IMR-90 (cell line): ENCODE measurements around the gene DNAH9. TPM values are rescaled to one million over a fixed set of nuclear protein-coding genes. Genes with fewer than 3 reads are reported as not detected.

ENCODE experiments used
- ATAC-seq: fragments of 200-7000 bp; cut with Tn5 transposase; 2 replicates; pipeline ENCODE4 v1.9.1; 2020; ENCODE audit warnings: low read depth, mild to moderate bottlenecking, moderate library complexity
- BruUV-seq: library from RNA; stranded (reverse); fragments of 400-500 nt; replicated peaks from 2 replicates; lab custom pipeline; 2021; lab: Mats Ljungman, UMichigan
- CTCF ChIA-PET: fragments of 300-600 bp; formaldehyde crosslinking; extraction: SDS; loops from one replicate; lab custom pipeline; 2021; ENCODE audit warnings: antibody characterized with exemption; lab: Yijun Ruan, JAX
- POLR2A ChIA-PET: fragments of 300-600 bp; sonication (Branson Sonifier 250); formaldehyde crosslinking; loops from one replicate; lab custom pipeline; 2022; ENCODE audit warnings: antibody characterized with exemption; ENCODE audit not compliant: unreplicated experiment; lab: Charles Lee
- DNase-seq: peaks from one replicate; pipeline ENCODE4 v3.0.0; 2013
- H2AFZ ChIP-seq: replicated peaks from 2 replicates; pipeline ENCODE3; 2013; ENCODE audit warnings: low read length, mild to moderate bottlenecking; ENCODE audit not compliant: poor library complexity
- H2AK5ac ChIP-seq: 2 replicates; pipeline ENCODE4 v1.6.1; 2013; ENCODE audit warnings: low read depth, low read length, inconsistent platforms
- H2AK9ac ChIP-seq: replicated peaks from 2 replicates; pipeline ENCODE3; 2013; ENCODE audit warnings: mild to moderate bottlenecking, low read depth, low read length, moderate library complexity; ENCODE audit not compliant: poor library complexity
- H2BK120ac ChIP-seq: 2 replicates; pipeline ENCODE4 v1.6.1; 2013; ENCODE audit warnings: low read depth, low read length, inconsistent platforms
- H2BK15ac ChIP-seq: 3 replicates; pipeline ENCODE4 v1.6.1; 2013; ENCODE audit warnings: low read depth, low read length, inconsistent platforms
- H2BK20ac ChIP-seq: 2 replicates; pipeline ENCODE4 v1.6.1; 2013; ENCODE audit warnings: low read depth, mild to moderate bottlenecking, inconsistent platforms, low read length, moderate library complexity
- H2BK5ac ChIP-seq: 2 replicates; pipeline ENCODE4 v1.6.1; 2013; ENCODE audit warnings: mild to moderate bottlenecking, low read depth, low read length, inconsistent platforms; ENCODE audit not compliant: poor library complexity, severe bottlenecking
- H3K14ac ChIP-seq: replicated peaks from 2 replicates; pipeline ENCODE4 v1.6.1; 2013; ENCODE audit warnings: low read depth, low read length, inconsistent platforms
- H3K18ac ChIP-seq: 2 replicates; pipeline ENCODE4 v1.6.1; 2013; ENCODE audit warnings: low read depth, low read length, control low read depth
- H3K23ac ChIP-seq: 2 replicates; pipeline ENCODE4 v1.6.1; 2013; ENCODE audit warnings: low read depth, low read length, inconsistent platforms
- H3K27ac ChIP-seq: 2 replicates; pipeline ENCODE4 v1.5.1; 2013; ENCODE audit warnings: mild to moderate bottlenecking, control low read depth, low read length; ENCODE audit not compliant: insufficient read depth
- H3K27me3 ChIP-seq: 2 replicates; pipeline ENCODE4 v1.6.1; 2013; ENCODE audit warnings: low read length; ENCODE audit not compliant: control insufficient read depth, insufficient read depth
- H3K36me3 ChIP-seq: 2 replicates; pipeline ENCODE4 v1.6.1; 2013; ENCODE audit warnings: low read length, mixed read lengths; ENCODE audit not compliant: control insufficient read depth, insufficient read depth
- H3K4ac ChIP-seq: 2 replicates; pipeline ENCODE4 v1.6.1; 2013; ENCODE audit warnings: low read depth, low read length, inconsistent platforms
- H3K4me1 ChIP-seq: 2 replicates; pipeline ENCODE4 v1.6.1; 2013; ENCODE audit warnings: low read length, mixed read lengths; ENCODE audit not compliant: control insufficient read depth, insufficient read depth
- H3K4me2 ChIP-seq: 2 replicates; pipeline ENCODE4 v1.6.1; 2013; ENCODE audit warnings: low read depth, mild to moderate bottlenecking, control low read depth, low read length, moderate library complexity
- H3K4me3 ChIP-seq: 2 replicates; pipeline ENCODE4 v1.5.1; 2013; ENCODE audit warnings: low read depth, mild to moderate bottlenecking, control low read depth, low read length, moderate library complexity; ENCODE audit not compliant: insufficient read depth
- H3K56ac ChIP-seq: 2 replicates; pipeline ENCODE4 v1.6.1; 2013; ENCODE audit warnings: low read length, inconsistent platforms; ENCODE audit not compliant: insufficient read depth; ENCODE audit errors: extremely low read depth
- H3K79me1 ChIP-seq, 2 experiments: 2 replicates each; pipeline ENCODE4 v1.6.1; 2013; ENCODE audit warnings: low read length in 2 of 2, inconsistent platforms in 1 of 2, low read depth in 1 of 2
- H3K9ac ChIP-seq: 2 replicates; pipeline ENCODE4 v1.6.1; 2013; ENCODE audit warnings: low read depth, low read length, control low read depth
- H3K9me1 ChIP-seq: 2 replicates; pipeline ENCODE4 v1.6.1; 2013; ENCODE audit warnings: low read length, inconsistent platforms; ENCODE audit not compliant: insufficient read depth
- H3K9me3 ChIP-seq: 2 replicates; pipeline ENCODE4 v1.6.1; 2013; ENCODE audit warnings: low read length; ENCODE audit not compliant: control insufficient read depth, insufficient read depth
- H4K20me1 ChIP-seq: 2 replicates; pipeline ENCODE4 v1.6.1; 2013; ENCODE audit warnings: low read length, inconsistent platforms; ENCODE audit not compliant: insufficient read depth
- H4K5ac ChIP-seq: 2 replicates; pipeline ENCODE4 v1.6.1; 2013; ENCODE audit warnings: mild to moderate bottlenecking, low read depth, low read length, control low read depth
- H4K8ac ChIP-seq, 2 experiments: 2 replicates each; pipeline ENCODE4 v1.6.1; 2013; ENCODE audit warnings: low read depth in 2 of 2, low read length in 2 of 2, control low read depth in 1 of 2, inconsistent platforms in 1 of 2
- H4K91ac ChIP-seq: 2 replicates; pipeline ENCODE4 v1.6.1; 2013; ENCODE audit warnings: low read depth, low read length, inconsistent platforms; ENCODE audit not compliant: insufficient read depth
- BHLHE40 ChIP-seq: fragments of 150-350 bp; IDR thresholded peaks from 2 replicates; pipeline ENCODE4 v1.6.1; 2016; ENCODE audit warnings: mild to moderate bottlenecking, low read depth, low read length
- CEBPB ChIP-seq: IDR thresholded peaks from 2 replicates; pipeline ENCODE4 v1.6.1; 2012; ENCODE audit warnings: low read depth, low read length, improper control_type of control experiment
- CHD1 ChIP-seq: IDR thresholded peaks from 2 replicates; pipeline ENCODE4 v1.6.1; 2012; ENCODE audit warnings: low read depth, low read length, improper control_type of control experiment
- ELK1 ChIP-seq: fragments of 150-350 bp; IDR thresholded peaks from 2 replicates; pipeline ENCODE4 v1.6.1; 2016; ENCODE audit warnings: low read depth, mild to moderate bottlenecking, low read length, moderate library complexity, borderline replicate concordance
- FOS ChIP-seq: fragments of 150-350 bp; IDR thresholded peaks from 2 replicates; pipeline ENCODE4 v1.6.1; 2016; ENCODE audit warnings: low read depth, low read length
- MAFK ChIP-seq: IDR thresholded peaks from 2 replicates; pipeline ENCODE4 v1.6.1; 2012; ENCODE audit warnings: low read depth, low read length, improper control_type of control experiment
- MAZ ChIP-seq: IDR thresholded peaks from 2 replicates; pipeline ENCODE4 v1.6.1; 2012; ENCODE audit warnings: low read depth, mild to moderate bottlenecking, low read length, improper control_type of control experiment, moderate library complexity, borderline replicate concordance
- MXI1 ChIP-seq: IDR thresholded peaks from 2 replicates; pipeline ENCODE4 v1.6.1; 2012; ENCODE audit warnings: low read depth, mild to moderate bottlenecking, low read length, moderate library complexity, borderline replicate concordance
- RAD21 ChIP-seq: IDR thresholded peaks from 2 replicates; pipeline ENCODE4 v1.6.1; 2012; ENCODE audit warnings: low read length, improper control_type of control experiment
- RCOR1 ChIP-seq: IDR thresholded peaks from 2 replicates; pipeline ENCODE4 v1.6.1; 2012; ENCODE audit warnings: mild to moderate bottlenecking, low read length, improper control_type of control experiment; ENCODE audit not compliant: insufficient replicate concordance
- RFX5 ChIP-seq: IDR thresholded peaks from 2 replicates; pipeline ENCODE4 v1.8.0; 2012; ENCODE audit warnings: low read depth, mild to moderate bottlenecking, low read length, moderate library complexity
- WGBS, 2 experiments: methylation state at CpG; one replicate each; pipeline versions ENCODE4 v1.1.5 to v1.1.7; 2013; ENCODE audit warnings: missing lambda C conversion rate in 2 of 2; ENCODE audit not compliant: insufficient read length in 1 of 2; ENCODE audit errors: extremely low coverage in 2 of 2; 5-methylcytosine and 5-hydroxymethylcytosine counted together
- dilution Hi-C: fragments of 300-500 bp; cut with HindIII; formaldehyde crosslinking; loops from one replicate; pipeline ENCODE4 v1.14.3; 2018; ENCODE audit warnings: low sequenced_read_pairs; ENCODE audit not compliant: unreplicated experiment
- in situ Hi-C: fragments of 300-500 bp; cut with MboI; formaldehyde crosslinking; loops from 3 replicates; pipeline ENCODE4 v1.14.3; 2019; ENCODE audit warnings: low sequenced_read_pairs, inconsistent platforms, mixed read lengths
- intact Hi-C: fragments of 100-400 bp; cut with micrococcal nuclease; formaldehyde crosslinking; loops from 2 replicates; pipeline ENCODE4 v1.10.0; 2022
- polyA plus RNA-seq, 3 experiments: library from polyadenylated mRNA; depleted of rRNA; stranded (reverse); fragments of >200 nt; gene quantifications; 2 replicates each; pipeline ENCODE4 v1.2.3, GENCODE V29; 2012; ENCODE audit warnings: low replicate concordance in 1 of 3
- total RNA-seq: library from RNA; depleted of rRNA; stranded (reverse); fragments of >200 nt; gene quantifications from 2 replicates; pipeline ENCODE4 v1.2.3, GENCODE V29; 2012
- TF ChIP-seq, protein P1 (sequence below): conservative IDR thresholded peaks from 2 replicates; pipeline ENCODE4 v1.5.1; 2012; ENCODE audit warnings: mild to moderate bottlenecking, low read depth, low read length, improper control_type of control experiment
- TF ChIP-seq, protein P2 (sequence below): fragments of 150-350 bp; IDR thresholded peaks from 2 replicates; pipeline ENCODE4 v1.6.1; 2017; ENCODE audit warnings: mild to moderate bottlenecking, antibody characterized with exemption, low read length, low read depth

DNAH9 gene
- total and polyA plus RNA-seq, 2 of the 4 experiments (the other 2 are of a cell fraction): not detected

- TF ChIP-seq, protein P1, sequence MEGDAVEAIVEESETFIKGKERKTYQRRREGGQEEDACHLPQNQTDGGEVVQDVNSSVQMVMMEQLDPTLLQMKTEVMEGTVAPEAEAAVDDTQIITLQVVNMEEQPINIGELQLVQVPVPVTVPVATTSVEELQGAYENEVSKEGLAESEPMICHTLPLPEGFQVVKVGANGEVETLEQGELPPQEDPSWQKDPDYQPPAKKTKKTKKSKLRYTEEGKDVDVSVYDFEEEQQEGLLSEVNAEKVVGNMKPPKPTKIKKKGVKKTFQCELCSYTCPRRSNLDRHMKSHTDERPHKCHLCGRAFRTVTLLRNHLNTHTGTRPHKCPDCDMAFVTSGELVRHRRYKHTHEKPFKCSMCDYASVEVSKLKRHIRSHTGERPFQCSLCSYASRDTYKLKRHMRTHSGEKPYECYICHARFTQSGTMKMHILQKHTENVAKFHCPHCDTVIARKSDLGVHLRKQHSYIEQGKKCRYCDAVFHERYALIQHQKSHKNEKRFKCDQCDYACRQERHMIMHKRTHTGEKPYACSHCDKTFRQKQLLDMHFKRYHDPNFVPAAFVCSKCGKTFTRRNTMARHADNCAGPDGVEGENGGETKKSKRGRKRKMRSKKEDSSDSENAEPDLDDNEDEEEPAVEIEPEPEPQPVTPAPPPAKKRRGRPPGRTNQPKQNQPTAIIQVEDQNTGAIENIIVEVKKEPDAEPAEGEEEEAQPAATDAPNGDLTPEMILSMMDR: no peak
- TF ChIP-seq BHLHE40: no peak
These were observed 47.8 kb upstream of the DNAH9 start (continued) for GRCh38 chr17:11550431-11550830.

DNA sequence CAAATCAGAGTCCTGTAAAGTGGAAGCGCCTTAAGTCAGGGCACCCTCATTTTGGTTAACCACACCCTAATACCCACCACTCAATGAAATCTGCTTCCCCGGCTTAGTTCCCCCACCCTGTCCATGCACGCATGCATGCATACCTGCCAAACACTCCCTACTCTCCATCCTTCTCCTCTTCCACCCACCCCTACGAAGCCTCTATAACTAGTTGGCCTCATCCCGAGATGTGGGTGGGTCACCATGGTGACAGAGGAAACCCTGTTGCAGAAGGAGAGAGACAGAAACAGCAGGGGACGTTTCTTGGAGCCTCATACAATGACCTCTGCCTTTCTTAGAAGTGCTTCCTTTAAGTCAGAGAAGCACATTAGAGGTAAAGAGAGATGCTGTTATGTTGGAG is 46.8 kb upstream of the DNAH9 start:
- no peak for DNase-seq
- intact Hi-C loops: no loop called here
- Histone ChIP-seq H4K91ac (no peak overlapping the region), H3K56ac (no peak overlapping the region), H4K20me1 (no peaks in the 10 kb centered on the region), H3K79me1 (no peaks in the 10 kb centered on the region), H3K4me1 (no peaks in the 10 kb centered on the region), H3K36me3 (no peaks in the 10 kb centered on the region), H2BK120ac (no peak overlapping the region), H3K14ac (no peak overlapping the region), H3K27ac (no peak overlapping the region), H3K9ac (no peak overlapping the region), H4K5ac (no peak overlapping the region), H2BK15ac (no peak overlapping the region), H3K9me1 (no peaks in the 10 kb centered on the region), H2BK5ac (no peak overlapping the region), H3K4ac (no peak overlapping the region), H2BK20ac (no peak overlapping the region), H3K9me3 (peaks cover 35% of the 10 kb centered on the region), H2AFZ (no peak overlapping the region), H3K27me3 (no peaks in the 10 kb centered on the region), H3K4me3 (no peak overlapping the region), H2AK9ac (no peak overlapping the region), H3K4me2 (no peak overlapping the region), H3K23ac (no peak overlapping the region), H4K8ac (no peak overlapping the region), H2AK5ac (no peak overlapping the region), H3K18ac (no peak overlapping the region)
- no CpG with 5 or more reads among the region's 6 CpGs for WGBS, 2 experiments
- ChIA-PET CTCF (no interaction called here), POLR2A (no interaction called here)
- no peak for ATAC-seq
- no TSS peak for BruUV-seq
- dilution Hi-C loops: no loop called here
- in situ Hi-C loops: no loop called here
- TF ChIP-seq, protein P2, sequence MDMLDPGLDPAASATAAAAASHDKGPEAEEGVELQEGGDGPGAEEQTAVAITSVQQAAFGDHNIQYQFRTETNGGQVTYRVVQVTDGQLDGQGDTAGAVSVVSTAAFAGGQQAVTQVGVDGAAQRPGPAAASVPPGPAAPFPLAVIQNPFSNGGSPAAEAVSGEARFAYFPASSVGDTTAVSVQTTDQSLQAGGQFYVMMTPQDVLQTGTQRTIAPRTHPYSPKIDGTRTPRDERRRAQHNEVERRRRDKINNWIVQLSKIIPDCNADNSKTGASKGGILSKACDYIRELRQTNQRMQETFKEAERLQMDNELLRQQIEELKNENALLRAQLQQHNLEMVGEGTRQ: no peak
- TF ChIP-seq BHLHE40: no peak
- no peak for TF ChIP-seq CEBPB
- no peak for TF ChIP-seq CHD1
- TF ChIP-seq MXI1: no peak
- no peak for TF ChIP-seq MAFK
- no peak for TF ChIP-seq RCOR1
- no peak for TF ChIP-seq RAD21
- no peak for TF ChIP-seq ELK1
- no peak for TF ChIP-seq FOS
- TF ChIP-seq RFX5: no peak
- no peak for TF ChIP-seq MAZ
